HG02798 (cell line): Measurements from ENCODE around the gene GPHN.
"Not testable (repeated sequence)": the region's sequence is repeated elsewhere in the genome, so short reads cannot be mapped to it uniquely, and the experiment has no call there.

Source experiments
- ATAC-seq: cut with Tn5 transposase; IDR thresholded peaks from one replicate; pipeline ENCODE4 v1.9.1; 2021; ENCODE audit warnings: mild to moderate bottlenecking; ENCODE audit not compliant: unreplicated experiment, poor library complexity

The GPHN gene

DNA sequence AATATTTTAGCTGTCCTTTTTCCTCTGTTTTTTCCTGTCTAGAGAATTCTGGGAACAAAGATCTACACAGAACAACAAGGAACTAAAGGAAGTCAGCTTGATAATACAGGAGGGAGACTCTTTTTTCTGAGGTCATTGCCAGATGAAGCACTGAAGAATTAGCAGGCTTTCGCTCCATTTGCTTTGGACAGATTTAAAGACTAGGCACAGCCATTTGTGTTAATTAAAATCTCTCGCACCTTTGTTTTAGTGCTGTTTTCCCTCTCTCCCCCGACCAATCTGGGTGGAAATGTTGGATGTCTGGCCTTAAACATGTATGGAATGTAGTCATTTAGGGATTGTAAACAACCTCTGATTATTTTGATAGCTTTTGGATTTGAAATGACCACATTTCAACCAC lies 9.6 kb upstream of the GPHN start:
- no peak for ATAC-seq

DNA sequence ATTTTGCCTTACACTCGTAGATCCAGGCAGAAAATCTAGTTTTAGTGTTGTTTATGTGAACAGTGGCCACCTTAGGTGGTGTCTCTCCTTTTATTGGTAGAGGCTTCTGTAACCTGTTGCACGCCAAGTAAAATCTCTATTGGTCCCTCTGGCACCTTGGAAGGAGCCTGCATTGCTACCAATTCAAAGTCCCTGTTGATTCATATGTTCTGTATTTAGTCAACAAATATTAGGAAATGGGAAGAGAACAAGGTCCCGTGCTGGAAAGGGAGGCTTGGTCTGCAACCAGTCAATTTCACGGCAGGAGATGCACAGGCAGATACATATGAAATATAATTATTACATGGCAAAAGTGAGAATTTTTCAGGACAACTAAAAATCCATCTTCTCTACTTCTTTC lies 6.4 kb upstream of the GPHN start:
- no peak for ATAC-seq

DNA sequence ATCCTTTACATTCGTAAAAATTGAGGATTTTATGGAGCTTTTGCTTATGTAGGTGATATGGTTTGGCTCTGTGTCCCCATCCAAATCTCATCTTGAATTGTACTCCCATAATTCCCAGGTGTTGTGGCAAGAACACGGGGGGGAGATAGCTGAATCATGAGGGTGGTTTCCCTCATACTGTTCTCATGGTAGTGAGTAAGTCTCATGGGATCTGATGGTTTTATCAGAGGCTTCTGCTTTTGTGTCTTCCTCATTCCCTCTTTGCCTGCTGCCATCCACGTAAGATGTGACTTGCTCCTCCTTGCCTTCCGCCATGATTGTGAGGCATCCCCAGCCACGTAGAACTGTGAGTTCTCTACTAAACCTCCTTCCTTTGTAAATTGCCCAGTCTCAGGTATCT lies 5.1 kb upstream of the GPHN start:
- not testable (repeated sequence) for ATAC-seq

DNA sequence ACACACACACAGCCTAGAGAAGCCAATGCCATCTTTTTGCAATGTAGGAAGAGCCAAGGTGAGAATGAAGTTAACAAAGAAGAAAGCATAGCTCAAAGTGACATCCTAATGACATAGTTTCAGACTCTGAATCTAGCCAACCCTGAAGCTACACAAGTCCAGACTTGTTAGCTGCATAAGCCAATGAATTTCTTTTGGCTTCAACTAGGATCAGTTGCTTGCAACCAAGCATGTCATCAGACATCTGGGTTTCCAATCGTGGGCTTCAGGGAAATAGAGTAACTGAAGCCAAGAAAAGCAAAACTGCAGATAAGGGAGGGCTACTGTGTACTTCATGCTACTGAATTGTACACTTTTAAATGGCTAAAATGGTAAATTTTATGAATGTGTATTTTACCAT lies 4.4 kb upstream of the GPHN start:
- no peak for ATAC-seq

DNA sequence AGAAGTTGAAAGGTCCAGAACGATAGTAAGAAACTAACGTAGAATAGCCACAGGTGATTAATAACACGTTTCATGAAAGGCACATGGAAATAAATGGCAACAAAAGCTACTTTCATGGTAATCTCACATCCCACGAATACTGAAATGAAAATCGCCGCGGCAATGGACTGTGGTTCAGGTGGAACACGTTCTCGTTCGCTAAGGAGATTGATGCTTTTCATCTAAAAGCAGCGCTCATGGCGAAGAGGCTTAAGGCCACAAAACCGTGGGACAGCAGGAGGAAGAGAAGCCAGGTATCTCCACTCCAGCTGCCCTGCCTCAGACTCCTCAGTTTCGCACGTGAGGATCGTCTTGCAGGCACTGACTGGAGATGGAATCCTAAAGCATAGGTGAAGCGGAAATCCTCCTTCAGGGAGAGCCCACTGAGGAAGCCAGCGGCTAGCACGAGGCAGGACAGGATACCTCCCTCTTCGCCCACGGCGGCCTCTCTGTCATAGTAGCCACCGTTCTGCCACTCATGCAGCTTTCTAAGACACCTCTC lies 696 bp upstream of the GPHN start:
- ATAC-seq: peak; percentile 17

DNA sequence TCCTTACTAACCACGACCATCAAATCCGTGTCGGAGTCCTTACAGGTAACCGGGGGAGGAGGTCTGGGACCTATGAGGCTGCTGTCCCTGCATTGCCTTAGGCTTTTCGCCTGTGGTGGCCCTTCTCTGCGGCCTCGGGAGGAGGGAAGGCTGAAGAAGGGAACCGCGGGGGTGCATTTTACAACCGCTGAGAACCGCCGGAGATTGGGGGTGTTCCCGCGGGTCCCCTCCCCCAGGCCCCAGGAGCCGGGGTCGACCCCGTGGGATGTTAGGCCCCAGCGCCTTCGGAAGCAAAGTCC lies 549 bp downstream of the GPHN start:
- no peak for ATAC-seq

DNA sequence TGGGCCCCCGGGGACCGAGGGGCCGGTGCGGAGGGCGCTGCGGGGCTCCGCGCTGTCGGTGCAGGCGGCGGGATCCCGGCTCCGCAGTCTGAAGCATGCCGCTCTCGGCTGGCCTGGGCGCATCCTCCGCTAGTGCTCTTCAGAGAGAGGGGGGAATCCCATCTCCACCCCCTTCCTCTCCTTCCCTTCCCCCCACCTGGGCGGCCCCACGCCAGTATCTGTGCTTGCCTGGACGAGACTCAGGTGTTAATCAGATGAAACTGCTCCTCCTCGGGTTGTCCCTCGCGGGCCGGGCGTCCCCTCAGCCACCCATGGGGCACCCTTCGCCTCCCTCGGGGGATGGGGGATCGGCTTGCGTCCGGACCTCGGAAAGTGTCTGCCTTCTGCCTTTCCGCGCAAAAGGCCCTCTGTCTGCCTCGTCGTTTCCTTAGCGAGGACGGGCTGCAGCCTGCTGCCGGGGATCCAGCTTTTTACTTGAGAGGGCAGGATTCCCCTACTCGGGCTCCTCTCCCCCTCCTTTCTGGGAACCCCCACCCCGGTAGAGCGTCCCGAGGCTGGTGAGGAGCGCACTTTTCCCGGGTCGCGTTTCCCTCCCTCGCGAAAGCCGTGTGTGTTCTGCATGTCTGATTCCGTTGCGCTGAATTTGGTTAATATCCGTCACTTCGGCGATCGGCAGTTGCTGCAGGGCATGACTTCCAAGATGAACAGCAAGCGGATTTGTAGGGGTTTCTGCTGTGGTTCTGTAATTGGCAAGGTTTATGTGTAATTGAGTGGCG lies 1.1 kb downstream of the GPHN start:
- ATAC-seq: peak; percentile 27

DNA sequence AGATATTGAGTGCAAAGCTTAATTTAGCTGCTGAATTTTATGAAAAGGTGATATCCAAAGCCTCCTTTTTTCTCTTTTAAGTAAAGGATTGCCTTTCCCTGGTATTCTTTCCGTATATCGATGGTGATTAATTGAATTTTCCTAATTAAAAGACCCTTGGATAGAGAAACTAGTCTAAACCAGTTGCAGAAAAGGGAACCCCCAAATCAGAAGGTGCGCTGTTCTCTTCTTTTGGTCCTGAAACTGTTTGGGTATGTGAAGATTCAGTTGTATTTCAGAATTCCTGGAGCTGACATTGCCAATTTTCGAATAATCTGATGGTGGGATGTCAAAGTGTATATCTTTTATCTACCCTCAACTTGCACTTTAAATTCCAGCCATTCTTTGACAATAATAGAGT lies 1.9 kb downstream of the GPHN start:
- no peak for ATAC-seq

DNA sequence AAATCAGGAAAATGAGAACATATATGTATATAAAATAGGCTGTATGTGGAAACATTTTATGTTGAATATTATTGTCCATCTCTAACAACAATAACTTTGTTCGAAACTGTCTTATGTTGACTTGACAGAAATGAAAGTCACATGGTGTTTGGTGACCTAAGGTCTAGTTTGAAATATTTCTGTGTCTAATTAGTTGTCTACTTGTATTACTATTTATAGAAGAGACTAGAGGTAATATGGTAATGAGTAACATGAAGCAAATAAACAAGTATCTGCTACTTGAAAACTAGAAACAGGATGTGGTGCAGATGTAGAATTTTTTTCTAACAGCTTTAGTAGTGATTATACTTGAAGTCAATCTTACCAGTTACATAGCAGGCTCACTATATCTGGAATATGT lies 3.9 kb downstream of the GPHN start:
- no peak for ATAC-seq

DNA sequence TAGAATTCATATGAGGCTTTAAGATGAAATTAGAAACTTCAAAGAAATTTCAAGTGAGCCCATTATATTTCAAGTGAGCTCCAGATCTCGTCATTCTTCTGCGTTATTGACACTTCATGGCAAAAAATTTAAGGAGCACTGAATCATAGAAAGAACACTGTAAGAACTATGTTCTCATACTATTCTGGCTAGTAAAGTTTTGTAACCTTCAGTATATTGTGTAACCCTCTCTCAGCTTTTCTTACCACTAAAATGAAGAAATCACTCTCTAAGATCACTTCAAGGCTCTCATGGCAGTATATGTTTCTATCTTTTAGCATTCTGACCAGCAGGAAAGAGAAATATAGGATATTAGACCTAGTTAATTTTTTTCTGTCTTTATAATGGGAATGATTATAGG lies 6.3 kb downstream of the GPHN start:
- no peak for ATAC-seq

DNA sequence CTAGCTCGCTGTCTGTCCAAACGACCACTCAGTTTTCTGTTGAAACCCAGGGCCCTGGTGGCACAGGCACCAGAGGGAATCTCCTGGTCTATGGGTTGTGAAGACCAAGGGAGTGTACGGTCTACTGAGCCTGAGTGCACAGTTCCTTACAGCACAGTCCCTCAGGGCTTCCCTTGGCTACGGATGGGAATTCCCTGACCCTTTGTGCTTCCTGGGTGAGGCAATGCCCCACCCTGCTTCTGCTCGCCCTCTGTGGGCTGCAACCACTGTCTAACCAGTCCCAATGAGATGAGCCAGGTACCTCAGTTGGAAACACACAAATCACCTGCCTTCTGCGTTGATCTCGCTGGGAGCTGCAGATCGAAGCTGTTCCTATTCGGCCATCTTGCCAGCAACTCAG lies 22.6 kb downstream of the GPHN start:
- ATAC-seq: no peak

DNA sequence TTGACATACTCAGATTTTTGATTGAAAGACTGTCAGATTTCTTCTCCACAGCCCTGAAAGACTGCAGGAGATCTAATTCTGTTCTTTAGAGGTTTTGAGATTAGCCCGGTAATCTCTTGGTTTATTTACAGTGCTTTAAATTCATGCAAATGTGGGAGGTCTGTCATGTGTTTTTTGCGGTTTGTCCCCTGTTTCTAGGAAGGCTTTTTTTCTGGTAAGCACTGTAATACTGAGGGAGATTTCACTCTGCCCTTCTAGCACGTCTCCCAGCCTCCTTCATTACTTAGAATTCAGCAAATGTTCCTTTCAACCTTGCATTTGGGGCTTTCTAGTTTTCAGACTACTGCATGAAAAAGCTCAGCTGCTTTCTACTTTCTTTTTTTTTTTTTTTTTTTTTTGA lies 31.1 kb downstream of the GPHN start:
- no peak for ATAC-seq

DNA sequence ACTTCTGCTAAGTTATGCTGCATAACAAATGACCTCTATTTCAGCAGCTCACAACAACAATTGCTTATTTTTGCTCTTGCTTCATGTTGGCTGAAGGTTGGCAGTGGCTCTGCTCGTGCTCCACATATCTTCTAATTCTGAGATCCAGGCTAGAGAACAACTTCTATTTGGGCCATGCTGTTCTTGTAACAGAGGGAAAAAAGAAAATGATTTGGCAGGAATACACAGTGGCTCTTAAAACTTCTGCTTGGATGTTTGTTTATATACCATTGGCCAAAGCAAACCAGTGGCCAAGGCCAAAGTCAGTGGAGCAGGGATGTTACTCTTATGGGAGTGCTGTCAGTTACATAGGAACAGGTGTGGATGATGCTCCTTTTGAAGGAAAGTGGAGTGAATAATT lies 32.1 kb downstream of the GPHN start:
- no peak for ATAC-seq

DNA sequence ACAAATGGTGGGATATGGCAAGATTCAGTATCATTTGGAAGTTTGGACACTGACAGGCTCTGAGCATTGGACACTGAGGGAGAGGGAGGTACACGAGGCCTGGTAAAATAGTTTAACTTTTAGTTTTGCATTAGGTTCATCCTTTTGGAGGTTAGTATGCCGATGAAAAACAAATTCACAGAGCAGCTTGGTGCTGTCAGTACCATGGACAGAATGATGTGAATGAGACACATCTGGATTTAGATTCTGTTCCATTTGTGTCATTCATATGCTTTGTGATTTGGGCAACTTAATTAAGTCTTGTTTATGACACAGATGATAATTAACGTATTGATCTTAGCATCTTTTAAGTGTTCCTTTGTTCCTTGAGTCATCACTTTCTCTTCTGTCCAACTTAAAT lies 33.7 kb downstream of the GPHN start:
- ATAC-seq: no peak

DNA sequence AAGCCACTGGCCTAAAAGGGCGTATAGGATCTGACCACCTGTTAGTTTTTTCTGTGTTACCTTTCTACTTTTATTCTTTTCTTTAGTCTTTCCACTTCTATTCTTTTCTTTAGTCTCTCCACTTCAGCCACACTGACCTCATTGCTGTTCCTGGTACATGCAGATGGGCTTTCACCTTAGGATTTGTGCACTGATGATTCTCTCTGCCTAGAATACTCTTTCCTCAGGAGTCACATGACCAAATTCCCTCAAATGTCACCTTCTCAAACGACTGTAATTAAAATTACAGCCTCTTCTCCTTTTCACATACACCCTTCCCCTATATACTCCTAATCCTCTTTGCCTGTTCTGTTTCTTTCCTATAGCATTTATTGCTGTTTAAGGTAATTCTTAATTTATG lies 36.0 kb downstream of the GPHN start:
- no peak for ATAC-seq

DNA sequence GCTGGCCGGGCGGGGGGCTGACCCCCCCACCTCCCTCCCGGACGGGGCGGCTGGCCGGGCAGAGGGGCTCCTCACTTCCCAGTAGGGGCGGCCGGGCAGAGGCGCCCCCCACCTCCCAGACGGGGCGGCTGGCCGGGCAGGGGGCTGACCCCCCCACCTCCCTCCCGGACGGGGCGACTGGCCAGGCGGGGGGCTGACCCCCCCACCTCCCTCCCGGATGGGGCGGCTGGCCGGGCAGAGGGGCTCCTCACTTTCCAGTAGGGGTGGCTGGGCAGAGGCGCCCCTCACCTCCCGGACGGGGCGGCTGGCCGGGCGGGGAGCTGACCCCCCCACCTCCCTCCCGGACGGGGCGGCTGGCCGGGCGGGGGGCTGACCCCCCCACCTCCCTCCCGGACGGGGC lies 37.2 kb downstream of the GPHN start:
- ATAC-seq: not testable (repeated sequence)

DNA sequence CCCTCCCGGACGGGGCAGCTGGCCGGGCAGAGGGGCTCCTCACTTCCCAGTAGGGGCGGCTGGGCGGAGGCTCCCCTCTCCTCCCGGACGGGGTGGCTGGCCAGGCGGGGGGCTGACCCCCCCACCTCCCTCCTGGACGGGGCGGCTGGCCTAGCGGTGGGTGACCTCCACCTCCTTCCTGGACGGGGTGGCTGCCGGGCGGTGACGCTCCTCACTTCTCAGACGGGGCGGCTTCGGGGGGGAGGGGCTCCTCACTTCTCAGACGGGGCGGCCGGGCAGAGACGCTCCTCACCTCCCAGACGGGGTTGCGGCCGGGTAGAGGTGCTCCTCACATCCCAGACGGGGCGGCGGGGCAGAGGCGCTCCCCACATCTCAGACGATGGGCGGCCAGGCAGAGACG lies 37.8 kb downstream of the GPHN start:
- not testable (repeated sequence) for ATAC-seq

DNA sequence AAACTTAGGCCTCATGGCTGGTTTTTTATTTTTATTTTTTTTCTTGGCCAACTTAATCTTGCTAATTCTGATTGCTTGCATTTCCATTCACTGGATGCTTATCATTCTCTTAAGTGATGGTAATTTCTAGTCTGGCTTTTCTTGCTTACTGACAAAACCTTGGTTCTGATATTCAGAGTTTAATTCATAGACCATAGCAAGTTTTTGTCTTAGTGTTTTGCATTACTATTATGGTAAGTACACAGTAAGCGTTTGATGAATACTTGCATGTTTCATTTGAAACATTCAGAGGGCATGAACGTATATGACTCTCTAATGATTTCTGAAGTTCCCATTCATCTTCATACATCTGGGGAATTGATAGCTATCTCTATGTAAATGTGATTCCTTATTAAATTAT lies 55.8 kb downstream of the GPHN start:
- no peak for ATAC-seq

DNA sequence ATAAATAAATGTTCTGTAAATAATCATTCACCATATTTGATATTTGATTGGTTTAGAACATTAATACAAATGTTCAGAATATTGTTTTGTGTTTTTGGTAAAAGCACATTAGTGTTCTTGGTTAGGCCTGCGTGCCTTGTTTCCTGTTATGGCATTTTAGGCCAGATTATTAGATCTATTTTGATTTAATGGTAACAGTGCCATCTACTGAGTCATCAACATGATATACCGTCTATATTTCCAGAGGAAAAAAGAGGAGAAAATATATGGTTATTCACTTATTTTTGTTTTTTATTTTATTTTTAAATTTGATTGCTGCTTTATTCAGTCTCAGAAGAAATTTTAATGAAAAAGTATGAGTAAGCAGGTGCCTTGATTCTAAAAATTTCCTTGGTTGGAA lies 60.3 kb downstream of the GPHN start:
- no peak for ATAC-seq

DNA sequence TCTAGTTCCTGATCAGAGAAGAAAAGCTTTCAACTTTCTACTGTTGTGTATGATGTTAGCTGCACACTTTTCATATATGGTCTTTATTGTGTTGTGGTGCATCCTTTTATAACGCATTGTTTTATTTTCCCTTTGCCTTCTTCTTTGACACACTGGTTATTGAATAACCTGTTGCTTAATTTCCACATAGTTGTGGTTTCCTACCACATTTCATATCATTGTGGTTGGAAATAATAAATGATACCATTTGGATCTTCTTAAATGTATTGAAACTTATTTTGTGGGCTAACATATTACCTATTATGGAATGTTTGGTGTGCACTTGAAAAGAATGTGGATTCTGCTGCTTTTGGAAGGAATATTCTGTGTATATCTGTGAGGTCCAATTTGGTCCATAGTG lies 64.9 kb downstream of the GPHN start:
- ATAC-seq: no peak

DNA sequence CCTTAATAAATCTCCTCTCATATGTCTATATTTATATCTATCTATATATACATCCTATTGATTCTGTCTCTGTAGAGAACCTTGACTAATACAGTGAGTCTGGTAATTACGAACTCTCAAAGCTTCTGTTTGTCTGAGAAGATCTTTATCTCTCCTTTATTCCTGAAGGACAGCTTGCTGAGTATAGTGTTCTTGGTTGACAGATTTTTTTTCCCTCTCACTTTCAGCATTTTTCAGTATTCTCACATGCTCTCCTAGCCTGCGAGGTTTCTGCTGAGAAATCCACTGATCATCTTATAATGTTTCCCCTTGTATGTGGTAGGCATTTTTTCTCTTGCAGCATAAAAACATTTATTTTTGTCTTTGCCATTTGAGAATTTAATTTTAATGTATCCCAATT lies 67.1 kb downstream of the GPHN start:
- no peak for ATAC-seq

DNA sequence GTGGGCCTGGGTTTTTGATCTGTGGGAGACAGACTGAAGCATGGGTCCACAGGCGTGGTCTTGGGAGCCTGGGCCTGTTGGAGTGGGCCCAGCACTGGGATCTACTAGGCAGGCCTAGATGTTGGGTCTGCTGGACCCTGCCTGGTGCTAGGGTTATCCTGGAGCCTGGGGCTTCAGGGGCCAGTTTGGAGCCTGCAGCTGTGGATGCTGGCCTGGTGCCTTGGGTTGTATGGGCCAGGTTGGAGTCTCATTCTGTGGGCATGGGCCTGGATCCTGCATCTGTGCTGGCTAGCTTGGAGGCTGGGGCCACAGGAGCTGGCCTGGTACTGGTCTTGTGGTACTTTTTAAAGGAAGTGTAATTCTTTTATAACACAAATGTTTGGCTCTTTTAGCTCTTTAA lies 68.0 kb downstream of the GPHN start:
- no peak for ATAC-seq

DNA sequence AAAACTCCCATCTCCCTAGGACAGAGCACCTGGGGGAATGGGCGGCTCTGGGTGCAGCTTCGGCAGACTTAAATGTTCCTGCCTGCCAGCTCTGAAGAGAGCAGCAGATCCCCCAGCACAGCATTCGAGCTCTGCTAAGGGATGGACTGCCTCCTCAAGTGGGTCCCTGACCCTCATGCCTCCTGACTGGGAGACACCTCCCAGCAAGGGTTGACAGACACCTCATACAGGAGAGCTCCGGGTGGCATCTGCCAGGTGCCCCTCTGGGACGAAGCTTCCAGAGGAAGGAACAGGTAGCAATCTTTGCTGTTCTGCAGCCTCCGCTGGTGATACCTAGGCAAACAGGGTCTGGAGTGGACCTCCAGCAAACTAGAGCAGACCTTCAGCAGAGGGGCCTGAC lies 79.8 kb downstream of the GPHN start:
- not testable (repeated sequence) for ATAC-seq
